ENCODE data around the gene DERL2. TPM values are rescaled to one million over a fixed set of nuclear protein-coding genes. Genes with fewer than 3 reads are reported as not detected.

The DERL2 gene
- total and polyA plus RNA-seq, 9 of the 15 experiments (the other 6 are each of a cell fraction or from before 2014, with no cell fraction given) = 11.5 to 105 (median 30.7) TPM

DNA sequence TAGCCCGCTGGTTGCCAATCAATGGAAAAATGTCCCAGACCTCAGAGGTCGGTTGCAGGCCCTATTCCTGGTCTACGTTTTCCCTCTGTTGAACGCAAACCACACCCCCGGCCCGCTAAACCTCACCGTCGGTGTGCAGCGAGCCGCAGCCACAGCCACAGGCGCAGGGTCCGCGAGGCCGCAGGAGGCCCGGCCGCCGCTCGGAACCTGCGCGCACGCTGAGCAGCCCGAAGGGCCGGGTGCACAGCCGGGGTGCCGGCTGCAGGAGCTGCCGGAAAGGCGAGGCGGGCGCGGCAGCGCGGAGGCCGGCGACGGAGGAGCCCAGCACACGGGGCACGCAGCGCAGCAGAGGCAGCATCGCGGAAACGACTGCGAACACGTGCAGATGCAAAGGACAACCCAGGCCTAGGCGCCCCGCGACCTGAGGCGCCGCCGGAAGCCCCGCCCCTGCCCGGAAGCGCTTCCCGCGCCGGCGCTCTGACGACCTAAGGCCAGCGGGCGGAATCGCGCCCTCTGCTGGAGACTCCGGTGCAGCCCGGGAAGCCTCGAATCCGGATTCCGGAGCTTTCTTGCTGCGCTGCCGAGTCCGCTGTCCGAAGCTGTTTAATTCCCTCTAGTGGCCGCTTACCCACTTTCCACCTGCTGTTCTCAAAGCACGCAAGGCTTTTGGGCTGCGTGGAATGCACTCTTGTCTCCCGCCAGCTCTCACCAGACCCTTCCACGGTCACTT is 47.1 kb downstream of the DERL2 start, which contains the start of gene C1QBP (continued):
- TF ChIP-seq ELF4 (CRISPR knock-in tag; IDR thresholded peaks at IDR 0.05) = no peak
- 0 out of 4 replicates have a peak, but pooled peaks of 1 of the 2 experiments have one; percentile 29 for TF ChIP-seq KDM4B (IDR thresholded peaks at IDR 0.05; ENCODE audit: borderline replicate concordance in 2 of 2, low read depth in 1 of 2)
- peak; percentile 96 for TF ChIP-seq MYC (IDR thresholded peaks at IDR 0.05; ENCODE audit: low read depth, low read length)
- no peak for TF ChIP-seq MYC (CRISPR knock-in tag; IDR thresholded peaks at IDR 0.05; ENCODE audit: borderline replicate concordance, low read depth)
- TF ChIP-seq SUPT5H (IDR thresholded peaks at IDR 0.05) = peak; percentile 47; the same call in 1 of the 2 replicates
- no peak for TF ChIP-seq TAL1 (IDR thresholded peaks at IDR 0.05)
- 0 out of 2 replicates have a peak, but pooled peaks have one; percentile 21 for TF ChIP-seq ERF (CRISPR knock-in tag; IDR thresholded peaks at IDR 0.05)
- no peak for TF ChIP-seq PKNOX1 (IDR thresholded peaks at IDR 0.05)
- TF ChIP-seq, protein P1, sequence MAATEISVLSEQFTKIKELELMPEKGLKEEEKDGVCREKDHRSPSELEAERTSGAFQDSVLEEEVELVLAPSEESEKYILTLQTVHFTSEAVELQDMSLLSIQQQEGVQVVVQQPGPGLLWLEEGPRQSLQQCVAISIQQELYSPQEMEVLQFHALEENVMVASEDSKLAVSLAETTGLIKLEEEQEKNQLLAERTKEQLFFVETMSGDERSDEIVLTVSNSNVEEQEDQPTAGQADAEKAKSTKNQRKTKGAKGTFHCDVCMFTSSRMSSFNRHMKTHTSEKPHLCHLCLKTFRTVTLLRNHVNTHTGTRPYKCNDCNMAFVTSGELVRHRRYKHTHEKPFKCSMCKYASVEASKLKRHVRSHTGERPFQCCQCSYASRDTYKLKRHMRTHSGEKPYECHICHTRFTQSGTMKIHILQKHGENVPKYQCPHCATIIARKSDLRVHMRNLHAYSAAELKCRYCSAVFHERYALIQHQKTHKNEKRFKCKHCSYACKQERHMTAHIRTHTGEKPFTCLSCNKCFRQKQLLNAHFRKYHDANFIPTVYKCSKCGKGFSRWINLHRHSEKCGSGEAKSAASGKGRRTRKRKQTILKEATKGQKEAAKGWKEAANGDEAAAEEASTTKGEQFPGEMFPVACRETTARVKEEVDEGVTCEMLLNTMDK (IDR thresholded peaks at IDR 0.05; ENCODE audit: borderline replicate concordance, insufficient read depth, low read depth, low read length, poor library complexity, severe bottlenecking) = peak; percentile 88
- TF ChIP-seq FOXP1 (CRISPR knock-in tag; IDR thresholded peaks at IDR 0.05) = 0 out of 2 replicates have a peak, but pooled peaks have one; percentile 55
- TF ChIP-seq NR2C2 (CRISPR knock-in tag; IDR thresholded peaks at IDR 0.05) = no peak; the same call in 1 of the 2 replicates
- peak; percentile 92 for TF ChIP-seq NR2C2 (tag; IDR thresholded peaks at IDR 0.05)
- 0 out of 2 replicates have a peak, but pooled peaks have one; percentile 44 for TF ChIP-seq CC2D1A (IDR thresholded peaks at IDR 0.05)
- TF ChIP-seq BHLHE40 (IDR thresholded peaks at IDR 0.05; ENCODE audit: low read length) = peak; percentile 61; the same call in 1 of the 2 replicates
- peak; percentile 84 for TF ChIP-seq FIP1L1 (IDR thresholded peaks at IDR 0.05; ENCODE audit: low read depth, low read length, poor library complexity, severe bottlenecking)
- TF ChIP-seq, protein P2, sequence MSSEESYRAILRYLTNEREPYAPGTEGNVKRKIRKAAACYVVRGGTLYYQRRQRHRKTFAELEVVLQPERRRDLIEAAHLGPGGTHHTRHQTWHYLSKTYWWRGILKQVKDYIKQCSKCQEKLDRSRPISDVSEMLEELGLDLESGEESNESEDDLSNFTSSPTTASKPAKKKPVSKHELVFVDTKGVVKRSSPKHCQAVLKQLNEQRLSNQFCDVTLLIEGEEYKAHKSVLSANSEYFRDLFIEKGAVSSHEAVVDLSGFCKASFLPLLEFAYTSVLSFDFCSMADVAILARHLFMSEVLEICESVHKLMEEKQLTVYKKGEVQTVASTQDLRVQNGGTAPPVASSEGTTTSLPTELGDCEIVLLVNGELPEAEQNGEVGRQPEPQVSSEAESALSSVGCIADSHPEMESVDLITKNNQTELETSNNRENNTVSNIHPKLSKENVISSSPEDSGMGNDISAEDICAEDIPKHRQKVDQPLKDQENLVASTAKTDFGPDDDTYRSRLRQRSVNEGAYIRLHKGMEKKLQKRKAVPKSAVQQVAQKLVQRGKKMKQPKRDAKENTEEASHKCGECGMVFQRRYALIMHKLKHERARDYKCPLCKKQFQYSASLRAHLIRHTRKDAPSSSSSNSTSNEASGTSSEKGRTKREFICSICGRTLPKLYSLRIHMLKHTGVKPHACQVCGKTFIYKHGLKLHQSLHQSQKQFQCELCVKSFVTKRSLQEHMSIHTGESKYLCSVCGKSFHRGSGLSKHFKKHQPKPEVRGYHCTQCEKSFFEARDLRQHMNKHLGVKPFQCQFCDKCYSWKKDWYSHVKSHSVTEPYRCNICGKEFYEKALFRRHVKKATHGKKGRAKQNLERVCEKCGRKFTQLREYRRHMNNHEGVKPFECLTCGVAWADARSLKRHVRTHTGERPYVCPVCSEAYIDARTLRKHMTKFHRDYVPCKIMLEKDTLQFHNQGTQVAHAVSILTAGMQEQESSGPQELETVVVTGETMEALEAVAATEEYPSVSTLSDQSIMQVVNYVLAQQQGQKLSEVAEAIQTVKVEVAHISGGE (CRISPR knock-in tag; IDR thresholded peaks at IDR 0.05) = peak in 1 of 3 experiments; percentile 77; a peak in 3 of 6 replicates
- TF ChIP-seq, protein P3, sequence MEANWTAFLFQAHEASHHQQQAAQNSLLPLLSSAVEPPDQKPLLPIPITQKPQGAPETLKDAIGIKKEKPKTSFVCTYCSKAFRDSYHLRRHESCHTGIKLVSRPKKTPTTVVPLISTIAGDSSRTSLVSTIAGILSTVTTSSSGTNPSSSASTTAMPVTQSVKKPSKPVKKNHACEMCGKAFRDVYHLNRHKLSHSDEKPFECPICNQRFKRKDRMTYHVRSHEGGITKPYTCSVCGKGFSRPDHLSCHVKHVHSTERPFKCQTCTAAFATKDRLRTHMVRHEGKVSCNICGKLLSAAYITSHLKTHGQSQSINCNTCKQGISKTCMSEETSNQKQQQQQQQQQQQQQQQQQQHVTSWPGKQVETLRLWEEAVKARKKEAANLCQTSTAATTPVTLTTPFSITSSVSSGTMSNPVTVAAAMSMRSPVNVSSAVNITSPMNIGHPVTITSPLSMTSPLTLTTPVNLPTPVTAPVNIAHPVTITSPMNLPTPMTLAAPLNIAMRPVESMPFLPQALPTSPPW (CRISPR knock-in tag; IDR thresholded peaks at IDR 0.05) = peak; percentile 84
- TF ChIP-seq BRD4 (IDR thresholded peaks at IDR 0.05) = no peak
- TF ChIP-seq ELF2 (CRISPR knock-in tag; IDR thresholded peaks at IDR 0.05) = no peak
- peak; percentile 92 for TF ChIP-seq RBFOX2 (IDR thresholded peaks at IDR 0.05; ENCODE audit: low read depth, low read length)
